C4-2B (cell line): ENCODE measurements around the gene P2RX5.

Experiments
- ZFX ChIP-seq: fragments of 450-650 bp; IDR thresholded peaks from 2 replicates; pipeline ENCODE4 v1.6.1; 2017
- TF ChIP-seq, protein P1 (sequence below): fragments of 450-650 bp; conservative IDR thresholded peaks from 2 replicates; pipeline ENCODE4 v1.5.1; 2017; ENCODE audit warnings: mild to moderate bottlenecking

DNA sequence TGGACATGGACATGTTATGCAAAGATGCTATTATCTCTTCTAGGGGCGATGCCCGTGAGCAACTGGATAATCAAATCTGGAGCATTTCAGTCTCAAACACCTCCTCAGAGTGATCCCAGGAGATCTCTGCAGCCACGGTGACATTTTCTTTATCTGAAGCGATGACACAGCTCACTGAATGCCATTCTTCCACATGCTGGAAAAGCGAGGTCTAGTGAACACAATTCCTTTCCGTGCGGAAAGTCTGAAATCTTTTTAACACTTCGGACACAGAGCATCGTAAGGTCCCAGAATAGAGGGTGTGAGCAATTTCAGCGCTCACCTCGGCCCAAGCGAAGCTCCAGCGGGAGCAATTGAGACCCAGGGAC, 27.2 kb upstream of the P2RX5 start:
- TF ChIP-seq, protein P1, sequence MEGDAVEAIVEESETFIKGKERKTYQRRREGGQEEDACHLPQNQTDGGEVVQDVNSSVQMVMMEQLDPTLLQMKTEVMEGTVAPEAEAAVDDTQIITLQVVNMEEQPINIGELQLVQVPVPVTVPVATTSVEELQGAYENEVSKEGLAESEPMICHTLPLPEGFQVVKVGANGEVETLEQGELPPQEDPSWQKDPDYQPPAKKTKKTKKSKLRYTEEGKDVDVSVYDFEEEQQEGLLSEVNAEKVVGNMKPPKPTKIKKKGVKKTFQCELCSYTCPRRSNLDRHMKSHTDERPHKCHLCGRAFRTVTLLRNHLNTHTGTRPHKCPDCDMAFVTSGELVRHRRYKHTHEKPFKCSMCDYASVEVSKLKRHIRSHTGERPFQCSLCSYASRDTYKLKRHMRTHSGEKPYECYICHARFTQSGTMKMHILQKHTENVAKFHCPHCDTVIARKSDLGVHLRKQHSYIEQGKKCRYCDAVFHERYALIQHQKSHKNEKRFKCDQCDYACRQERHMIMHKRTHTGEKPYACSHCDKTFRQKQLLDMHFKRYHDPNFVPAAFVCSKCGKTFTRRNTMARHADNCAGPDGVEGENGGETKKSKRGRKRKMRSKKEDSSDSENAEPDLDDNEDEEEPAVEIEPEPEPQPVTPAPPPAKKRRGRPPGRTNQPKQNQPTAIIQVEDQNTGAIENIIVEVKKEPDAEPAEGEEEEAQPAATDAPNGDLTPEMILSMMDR: no peak
- no peak for TF ChIP-seq ZFX
